GM21529 (cell line): ENCODE results near the gene STK33.

Experiments used
- ATAC-seq: cut with Tn5 transposase; IDR thresholded peaks from one replicate; pipeline ENCODE4 v1.9.1; 2021; ENCODE audit not compliant: unreplicated experiment

The STK33 gene

GRCh38 chr11:8604078-8604723 lies 10.2 kb upstream of the STK33 start:
- peak; percentile 86 for ATAC-seq

GRCh38 chr11:8603696-8604077 lies 9.7 kb upstream of the STK33 start:
- no peak for ATAC-seq

- ATAC-seq: no peak
These were observed 7.5 kb upstream of the STK33 start for GRCh38 chr11:8601376-8602133.

- no peak for ATAC-seq
These were observed 4.5 kb upstream of the STK33 start for GRCh38 chr11:8598506-8598905.

GRCh38 chr11:8597182-8597581 lies 3.2 kb upstream of the STK33 start:
- ATAC-seq: no peak

- no peak for ATAC-seq
These were observed 2.5 kb upstream of the STK33 start for GRCh38 chr11:8596504-8597046.

GRCh38 chr11:8593455-8593854 lies 573 bp downstream of the STK33 start:
- ATAC-seq: peak; percentile 28

- no peak for ATAC-seq
These were observed 6.1 kb downstream of the STK33 start for GRCh38 chr11:8587915-8588314.

- ATAC-seq: no peak
These were observed 7.2 kb downstream of the STK33 start for GRCh38 chr11:8586805-8587204.

- ATAC-seq: no peak
These were observed 7.8 kb downstream of the STK33 start for GRCh38 chr11:8586184-8586583.

GRCh38 chr11:8584511-8584910 lies 9.5 kb downstream of the STK33 start:
- ATAC-seq: no peak

- no peak for ATAC-seq
These were observed 9.9 kb downstream of the STK33 start for GRCh38 chr11:8584082-8584481.

- no peak for ATAC-seq
These were observed 12.7 kb downstream of the STK33 start for GRCh38 chr11:8581300-8581699.

GRCh38 chr11:8577791-8578581 lies 16.0 kb downstream of the STK33 start:
- no peak for ATAC-seq

GRCh38 chr11:8574798-8575197 lies 19.2 kb downstream of the STK33 start:
- no peak for ATAC-seq

- no peak for ATAC-seq
These were observed 20.3 kb downstream of the STK33 start for GRCh38 chr11:8573777-8574176.

- no peak for ATAC-seq
These were observed 26.3 kb downstream of the STK33 start for GRCh38 chr11:8567602-8568198.

- ATAC-seq: no peak
These were observed 27.3 kb downstream of the STK33 start for GRCh38 chr11:8566613-8567210.

GRCh38 chr11:8564526-8564925 lies 29.5 kb downstream of the STK33 start:
- no peak for ATAC-seq

- ATAC-seq: no peak
These were observed 32.6 kb downstream of the STK33 start for GRCh38 chr11:8561461-8561860.

- no peak for ATAC-seq
These were observed 35.6 kb downstream of the STK33 start for GRCh38 chr11:8558436-8558835.
